ENCODE results near the gene PDE8B.

DNA sequence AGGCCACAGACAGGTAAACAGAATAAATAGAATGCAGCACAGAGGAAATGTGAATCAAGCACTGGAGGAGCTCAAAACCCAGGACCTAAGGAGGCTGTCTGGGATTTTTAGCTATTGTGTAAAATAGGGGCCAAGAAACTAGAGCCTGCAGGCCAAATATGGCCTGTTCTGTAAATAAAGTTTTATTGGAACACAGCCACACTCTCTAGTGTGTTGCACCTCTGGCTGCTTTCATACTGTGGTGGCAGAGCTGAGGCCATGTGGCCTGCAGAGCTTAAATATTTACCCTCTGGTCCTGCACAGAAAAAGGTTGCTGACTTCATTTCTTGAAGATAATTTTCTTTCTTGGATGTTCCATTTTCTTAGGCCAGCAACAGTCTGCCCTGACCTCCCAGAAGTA is 145.3 kb downstream of the PDE8B start:
- TF ChIP-seq, protein P1, sequence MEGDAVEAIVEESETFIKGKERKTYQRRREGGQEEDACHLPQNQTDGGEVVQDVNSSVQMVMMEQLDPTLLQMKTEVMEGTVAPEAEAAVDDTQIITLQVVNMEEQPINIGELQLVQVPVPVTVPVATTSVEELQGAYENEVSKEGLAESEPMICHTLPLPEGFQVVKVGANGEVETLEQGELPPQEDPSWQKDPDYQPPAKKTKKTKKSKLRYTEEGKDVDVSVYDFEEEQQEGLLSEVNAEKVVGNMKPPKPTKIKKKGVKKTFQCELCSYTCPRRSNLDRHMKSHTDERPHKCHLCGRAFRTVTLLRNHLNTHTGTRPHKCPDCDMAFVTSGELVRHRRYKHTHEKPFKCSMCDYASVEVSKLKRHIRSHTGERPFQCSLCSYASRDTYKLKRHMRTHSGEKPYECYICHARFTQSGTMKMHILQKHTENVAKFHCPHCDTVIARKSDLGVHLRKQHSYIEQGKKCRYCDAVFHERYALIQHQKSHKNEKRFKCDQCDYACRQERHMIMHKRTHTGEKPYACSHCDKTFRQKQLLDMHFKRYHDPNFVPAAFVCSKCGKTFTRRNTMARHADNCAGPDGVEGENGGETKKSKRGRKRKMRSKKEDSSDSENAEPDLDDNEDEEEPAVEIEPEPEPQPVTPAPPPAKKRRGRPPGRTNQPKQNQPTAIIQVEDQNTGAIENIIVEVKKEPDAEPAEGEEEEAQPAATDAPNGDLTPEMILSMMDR (IDR thresholded peaks at IDR 0.05) = no peak
- no peak for TF ChIP-seq POLR2A (IDR thresholded peaks at IDR 0.05)
